ENCODE data around the gene IL10RA.
"Not testable (repeated sequence)": the region's sequence is repeated elsewhere in the genome, so short reads cannot be mapped to it uniquely, and the experiment has no call there.

IL10RA gene

DNA sequence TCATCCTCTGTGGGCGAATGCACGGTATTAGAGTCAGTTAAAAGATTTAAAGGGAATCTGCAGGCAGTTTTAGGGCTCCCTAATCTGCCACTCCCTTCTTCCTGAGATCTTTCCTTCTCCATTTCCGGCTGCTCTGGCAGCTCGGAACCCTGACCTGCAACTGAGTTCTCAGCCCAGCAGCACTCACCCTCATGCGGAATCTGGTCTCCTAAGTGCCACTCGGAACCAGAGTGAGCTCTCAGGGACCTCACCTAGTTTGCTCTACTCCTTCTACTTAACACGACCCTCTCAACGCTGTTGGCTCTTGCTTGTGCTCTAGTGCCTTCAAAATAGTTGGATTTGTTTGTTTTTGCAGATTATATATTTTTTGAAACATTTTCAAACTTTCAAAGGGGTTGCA, 19.3 kb upstream of the IL10RA start:
- DNase-seq = no peak

DNA sequence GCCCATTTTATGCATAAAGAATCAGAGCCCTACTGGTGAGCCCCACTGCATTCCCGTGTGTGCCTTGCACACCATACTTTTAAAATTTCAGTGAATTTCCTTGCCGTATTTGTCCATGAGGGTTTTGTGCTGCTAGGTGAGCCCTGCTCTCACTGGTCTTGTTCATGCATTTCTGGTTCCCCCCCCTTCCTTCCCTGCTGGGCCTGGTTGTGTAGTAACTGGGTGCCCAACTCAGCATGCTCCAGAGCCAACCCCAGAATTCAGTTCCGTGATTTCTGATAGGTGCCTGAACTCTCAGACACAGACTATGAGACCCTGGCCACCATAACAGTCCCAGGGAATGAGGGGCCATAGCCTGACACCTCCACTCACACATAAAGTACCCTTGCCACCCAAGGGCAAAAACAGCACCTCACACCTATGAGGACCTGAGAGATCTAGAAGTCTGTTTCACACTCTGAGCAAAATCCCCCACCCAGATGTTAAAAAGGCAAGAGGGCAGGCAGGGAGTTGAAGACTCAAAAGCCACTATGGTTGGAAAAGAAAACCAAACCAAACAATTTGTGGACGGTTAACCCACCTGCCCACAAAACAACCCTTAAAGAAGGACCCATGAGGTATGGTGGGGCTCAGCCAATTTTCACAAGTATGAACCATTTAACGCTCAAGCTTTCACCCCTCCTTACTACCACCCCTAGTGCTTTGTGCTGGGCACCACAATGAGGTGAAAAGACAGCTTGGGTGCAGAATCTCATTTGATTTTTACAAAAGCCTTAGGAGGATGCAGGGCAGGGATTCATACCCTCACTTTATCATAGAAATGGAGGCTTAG, 16.8 kb upstream of the IL10RA start:
- no peak for DNase-seq

DNA sequence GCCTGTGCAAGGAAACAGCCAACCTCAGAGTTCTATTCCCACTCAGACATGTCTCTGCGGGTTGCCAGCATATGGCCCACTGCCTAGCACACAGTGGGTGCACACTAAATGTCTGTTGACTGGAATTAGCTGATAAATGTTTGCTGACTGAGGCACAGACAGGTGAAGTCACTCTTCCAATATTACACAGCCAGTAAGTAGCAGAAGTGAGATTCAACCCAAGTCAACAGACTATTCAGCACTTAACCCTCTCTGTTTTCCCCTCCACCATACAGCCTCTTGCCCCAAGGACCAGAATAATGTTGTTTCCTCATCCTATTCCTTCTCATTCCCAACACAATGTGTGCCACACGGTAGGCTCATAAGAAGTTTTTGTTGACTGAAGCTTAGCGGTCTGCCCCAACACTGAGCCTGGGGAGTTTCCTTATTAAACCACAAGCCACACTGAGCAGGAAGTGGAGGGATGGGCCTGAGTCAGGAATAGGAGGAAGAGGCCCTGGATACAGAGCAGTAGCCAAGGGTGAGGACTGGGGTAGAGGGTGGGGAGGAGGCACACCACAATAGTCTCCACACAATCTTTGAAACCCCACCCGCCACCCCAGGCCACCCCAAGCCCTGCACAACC, 15.7 kb upstream of the IL10RA start:
- DNase-seq = no peak

DNA sequence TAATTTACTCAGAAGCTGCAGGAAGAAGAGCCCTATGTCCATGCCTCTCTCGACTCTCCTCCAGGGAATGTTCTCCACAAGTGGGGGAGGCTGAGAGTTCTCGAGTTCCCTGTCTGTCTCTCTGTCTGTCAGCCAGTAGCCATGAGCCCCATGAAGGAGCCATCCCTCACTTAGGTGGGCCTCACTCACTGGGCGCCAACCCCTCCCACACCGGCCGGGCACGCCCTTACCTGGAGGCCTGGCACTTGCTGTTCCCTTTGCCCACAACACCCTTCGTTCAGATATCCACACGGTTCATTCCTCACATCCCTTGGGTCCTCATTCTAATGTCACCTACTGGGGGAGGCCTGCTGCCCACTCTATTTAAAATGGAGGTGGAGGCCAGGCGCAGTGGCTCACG, 14.2 kb upstream of the IL10RA start:
- no peak for DNase-seq

DNA sequence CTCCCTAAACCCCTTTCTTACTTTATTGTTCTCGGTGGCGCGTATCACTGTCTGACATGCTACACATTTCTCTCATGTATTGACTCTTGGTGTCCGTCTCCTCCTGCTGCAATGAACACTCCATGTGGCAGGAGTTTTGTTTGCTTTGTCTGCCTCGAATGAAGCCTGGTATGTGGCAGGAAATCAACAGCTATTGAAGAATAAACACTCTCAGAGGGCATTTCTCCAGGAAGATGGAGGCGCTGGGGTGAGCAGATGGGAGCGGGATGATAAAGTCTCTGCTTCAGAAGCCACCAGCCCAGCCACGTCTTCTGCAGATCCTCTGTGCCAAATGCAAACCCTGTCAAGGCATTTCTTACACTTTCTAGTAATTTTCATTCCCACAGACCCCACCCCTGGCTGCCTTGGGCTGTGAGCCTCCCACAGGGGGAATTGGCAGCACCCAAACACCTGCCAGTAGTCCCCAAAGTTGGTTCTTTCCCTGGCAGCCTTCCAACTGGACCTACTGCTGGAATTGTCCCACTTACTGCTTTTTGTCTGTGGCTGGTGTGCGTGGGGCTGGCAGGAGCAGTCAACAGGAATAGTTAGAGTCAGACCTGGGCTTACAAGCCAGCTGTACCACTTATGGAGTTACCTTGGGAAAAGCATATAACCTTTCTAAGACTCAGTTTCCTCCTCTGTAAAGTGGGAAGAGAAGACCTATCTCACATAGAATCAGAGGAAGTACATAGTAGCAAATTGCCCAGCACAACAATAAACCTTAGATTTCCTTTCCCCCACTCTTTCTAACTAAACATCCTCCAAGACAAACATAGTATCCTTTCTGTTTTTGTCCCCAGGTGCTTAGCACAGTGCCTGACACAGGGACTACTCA, 13.3 kb upstream of the IL10RA start:
- DNase-seq = no peak

DNA sequence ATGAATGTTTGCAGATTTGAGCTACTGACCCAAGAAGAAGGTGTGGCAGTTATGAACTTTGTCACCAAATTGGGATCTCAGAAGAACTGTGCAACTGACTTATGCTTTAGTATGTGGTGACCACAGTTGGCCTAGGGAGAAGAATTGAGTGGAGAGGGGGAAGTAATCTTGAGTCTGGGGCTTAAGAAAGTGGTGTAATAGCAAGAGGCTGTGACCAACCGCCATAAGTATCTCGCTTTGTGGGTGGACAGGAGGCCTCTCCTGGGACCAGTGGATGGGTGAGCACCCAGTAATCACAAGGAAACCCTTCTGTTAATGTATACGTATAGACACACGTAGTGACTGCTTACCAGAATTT, 12.7 kb upstream of the IL10RA start:
- DNase-seq = no peak

DNA sequence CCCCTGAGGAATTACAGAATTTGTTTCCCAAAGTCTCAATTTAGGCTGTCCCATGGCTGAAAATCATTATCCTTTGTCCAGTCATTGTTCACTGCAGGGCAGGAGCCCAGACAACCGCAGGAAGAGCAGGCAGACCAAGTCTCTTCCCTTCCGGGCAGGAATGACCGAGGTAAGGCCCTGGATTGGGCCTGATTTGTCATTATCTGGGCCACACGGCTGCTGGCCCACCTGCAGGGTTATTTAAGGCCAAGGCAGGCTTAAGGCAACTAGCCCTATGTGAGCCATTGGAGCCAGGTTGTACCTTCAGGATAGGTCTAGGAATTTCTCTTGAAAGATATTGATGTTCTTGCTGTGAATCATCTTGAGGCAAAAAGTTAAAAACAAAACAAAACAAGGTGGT, 9.7 kb upstream of the IL10RA start:
- DNase-seq = no peak

DNA sequence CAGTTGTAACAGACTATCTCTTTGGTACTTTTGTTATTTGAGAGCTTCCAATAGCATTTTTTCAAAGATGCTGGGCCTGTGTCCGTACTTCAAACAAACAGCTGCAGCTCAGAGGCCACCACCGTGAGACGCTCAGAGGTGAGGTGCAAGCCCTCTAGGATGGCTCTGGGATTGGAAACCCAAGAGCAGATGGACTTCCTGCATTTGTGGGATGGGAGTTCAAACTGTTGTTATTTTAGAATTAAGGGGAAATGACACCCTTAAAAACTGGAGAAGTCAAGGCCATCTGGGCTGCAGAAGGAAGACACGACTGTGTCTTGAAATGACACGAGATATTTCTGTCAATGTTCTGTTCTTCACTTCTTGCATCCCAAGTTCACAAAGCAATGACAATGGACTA, 9.2 kb upstream of the IL10RA start:
- no peak for DNase-seq

DNA sequence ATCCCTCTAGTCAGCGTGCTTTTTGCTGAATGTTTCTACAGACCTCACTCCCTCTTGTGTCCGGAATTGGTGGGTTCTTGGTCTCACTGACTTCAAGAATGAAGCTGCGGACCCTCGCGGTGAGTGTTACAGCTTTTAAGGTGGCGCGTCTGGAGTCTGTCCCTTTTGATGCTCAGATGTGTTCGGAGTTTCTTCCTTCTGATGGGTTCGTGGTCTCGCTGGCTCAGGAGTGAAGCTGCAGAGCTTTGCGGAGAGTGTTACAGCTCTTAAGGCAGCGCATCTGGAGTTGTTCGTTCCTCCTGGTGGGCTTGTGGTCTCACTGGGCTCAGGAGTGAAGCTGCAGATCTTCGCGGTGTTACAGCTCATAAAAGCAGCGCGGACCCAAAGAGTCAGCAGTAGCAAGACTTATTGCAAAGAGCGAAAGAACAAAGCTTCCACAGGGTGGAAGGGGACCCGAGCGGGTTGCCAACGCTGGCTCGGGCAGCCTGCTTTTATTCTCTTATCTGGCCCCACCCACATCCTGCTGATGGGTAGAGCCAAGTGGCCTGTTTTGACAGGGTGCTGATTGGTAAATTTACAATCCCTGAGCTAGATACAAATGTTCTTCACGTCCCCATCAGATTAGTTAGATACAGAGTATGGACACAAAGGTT, 8.5 kb upstream of the IL10RA start:
- not testable (repeated sequence) for DNase-seq

DNA sequence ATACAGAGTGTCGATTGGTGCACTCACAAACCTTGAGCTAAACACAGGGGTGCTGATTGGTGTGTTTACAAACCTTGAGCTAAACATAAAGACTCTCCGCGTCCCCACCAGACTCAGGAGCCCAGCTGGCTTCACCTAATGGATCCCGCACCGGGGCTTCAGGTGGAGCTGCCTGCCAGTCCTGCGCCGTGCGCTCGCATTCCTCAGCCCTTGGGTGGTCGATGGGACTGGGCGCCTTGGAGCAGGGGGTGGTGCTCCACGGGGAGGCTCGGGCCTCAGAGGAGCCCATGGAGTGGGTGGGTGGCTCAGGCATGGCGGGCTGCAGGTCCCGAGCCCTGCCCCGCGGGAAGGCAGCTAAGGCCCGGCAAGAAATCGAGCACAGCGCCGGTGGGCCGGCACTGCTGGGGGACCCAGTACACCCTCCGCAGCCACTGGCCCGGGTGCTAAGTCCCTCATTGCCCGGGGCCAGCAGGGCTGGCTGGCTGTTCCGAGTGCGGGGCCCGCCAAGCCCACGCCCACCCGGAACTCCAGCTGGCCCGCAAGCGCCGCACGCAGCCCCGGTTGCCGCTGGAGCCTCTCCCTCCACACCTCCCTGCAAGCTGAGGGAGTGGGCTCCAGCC, 7.8 kb upstream of the IL10RA start:
- not testable (repeated sequence) for DNase-seq

DNA sequence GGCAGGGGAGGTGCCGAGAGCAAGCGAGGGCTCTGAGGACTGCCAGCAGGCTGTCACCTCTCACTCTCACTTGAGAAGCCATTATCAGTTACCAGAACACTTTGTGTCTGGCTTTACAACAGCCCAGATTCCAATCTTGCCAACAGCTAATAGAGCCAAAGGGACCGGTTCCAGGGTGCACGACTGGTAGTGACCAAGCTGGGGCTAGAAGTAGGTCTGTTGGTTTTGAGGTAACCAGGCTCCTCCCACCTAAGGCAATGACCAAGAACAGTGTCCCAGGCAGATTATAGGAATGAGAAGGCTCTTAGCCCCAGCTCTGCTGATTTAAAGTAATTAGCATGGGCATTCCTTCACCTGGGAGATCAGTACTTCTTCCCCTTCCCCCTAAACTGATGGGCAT, 7.2 kb upstream of the IL10RA start:
- DNase-seq = no peak

DNA sequence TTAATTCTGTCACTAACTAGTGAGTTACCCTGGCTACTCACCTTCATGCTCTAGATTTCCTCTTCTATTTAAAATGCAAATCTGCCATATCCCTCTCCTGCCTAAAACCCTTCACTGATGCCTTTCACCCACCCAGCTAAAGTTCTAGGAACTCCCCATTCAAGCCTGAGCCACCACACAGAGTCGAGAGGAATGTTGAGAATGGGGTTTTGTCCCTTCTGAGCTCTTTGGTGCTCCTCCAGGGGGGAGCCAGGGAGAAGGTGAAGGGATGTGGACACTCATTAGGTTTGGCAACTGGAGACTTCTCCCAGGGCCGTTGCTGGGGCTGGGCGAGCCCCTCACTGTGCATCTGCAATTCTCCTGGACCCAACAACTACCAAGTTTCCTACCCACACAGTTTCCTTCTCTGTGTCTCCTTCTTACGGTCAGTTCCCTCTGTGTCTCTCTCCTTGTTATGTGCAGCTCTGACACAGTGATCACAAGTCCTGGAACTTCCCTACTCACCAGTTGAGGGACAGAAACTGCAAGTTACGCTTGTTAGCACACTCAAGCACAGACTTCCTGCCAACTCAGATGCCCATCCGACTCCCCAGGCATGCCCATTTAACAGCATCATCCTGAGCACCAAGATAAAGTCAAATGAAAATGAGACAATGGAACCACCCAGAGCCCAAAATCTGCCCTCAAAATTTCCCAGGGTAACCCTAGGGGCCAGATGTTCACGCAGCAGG, 6.5 kb upstream of the IL10RA start:
- DNase-seq = no peak

DNA sequence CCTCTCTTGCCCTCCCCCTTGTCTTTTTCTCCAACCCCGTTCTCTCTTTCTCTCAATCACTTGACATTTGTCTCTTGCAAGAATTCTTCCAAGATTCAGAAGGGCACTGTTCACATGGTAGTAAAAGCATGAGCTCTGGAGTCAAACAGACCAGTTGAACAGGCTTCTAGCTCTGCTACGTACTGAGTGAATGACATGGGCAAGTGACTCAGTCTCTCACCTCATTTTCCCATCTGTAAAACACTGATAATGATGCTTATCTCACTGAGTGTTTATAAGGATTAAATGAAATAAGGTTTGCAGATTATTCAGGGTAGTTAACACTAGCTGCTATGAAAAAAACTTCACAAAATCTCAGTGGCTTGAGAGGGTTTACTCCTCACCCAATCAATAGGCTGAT, 5.9 kb upstream of the IL10RA start:
- no peak for DNase-seq

DNA sequence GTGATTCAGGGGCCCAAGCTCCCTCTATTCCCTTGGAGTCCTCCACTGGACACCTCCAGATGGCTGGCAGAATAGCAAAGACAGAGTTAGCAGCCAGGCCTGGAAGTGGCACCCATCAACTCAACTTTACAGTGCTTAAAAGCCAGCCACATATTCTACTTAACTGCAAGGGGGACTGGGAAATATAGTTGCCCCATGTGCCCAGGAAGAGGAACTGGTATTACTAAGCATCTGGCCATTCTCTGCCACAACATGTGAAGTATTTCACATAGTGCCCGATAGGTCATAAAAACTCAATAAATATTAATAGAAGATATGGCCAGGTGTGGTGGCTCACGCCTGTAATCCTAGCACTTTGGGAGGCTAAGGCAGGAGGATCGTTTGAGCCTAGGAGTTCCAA, 5.5 kb upstream of the IL10RA start:
- DNase-seq = no peak

DNA sequence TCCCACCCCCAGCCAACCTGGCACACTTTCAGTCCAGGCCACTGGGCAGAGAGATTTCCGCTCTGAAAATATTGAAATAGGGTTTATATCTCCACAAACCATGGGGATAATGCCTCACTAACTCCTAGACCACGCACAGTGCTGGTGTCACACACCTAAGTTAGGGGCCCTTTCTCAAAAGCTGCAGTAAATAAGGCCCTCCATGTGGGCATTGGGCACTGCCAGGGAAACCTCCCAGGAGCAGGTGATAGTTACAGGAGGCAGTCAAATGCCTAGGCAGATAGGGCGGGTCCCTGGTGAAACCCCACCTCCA, 3.1 kb upstream of the IL10RA start:
- DNase-seq = no peak

DNA sequence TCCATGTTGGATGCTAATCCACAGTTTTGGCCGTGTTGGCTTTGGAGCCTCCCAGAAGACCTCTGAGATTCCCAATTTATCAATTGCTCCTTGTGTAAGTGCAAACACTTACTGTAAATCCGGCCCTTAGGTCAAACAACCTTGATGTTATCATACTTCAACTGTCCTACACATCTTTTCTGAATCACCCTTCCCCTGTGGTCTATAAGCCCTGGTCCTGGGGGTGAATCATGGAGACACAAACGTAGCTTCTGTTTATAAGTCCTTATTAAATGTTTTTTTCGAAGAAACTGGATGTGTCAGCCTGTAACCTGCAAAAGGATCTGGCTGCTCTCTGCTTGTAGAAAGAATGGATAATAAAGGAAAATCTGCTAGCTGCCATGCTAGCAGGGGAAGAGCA, 1.7 kb upstream of the IL10RA start:
- no peak for DNase-seq

DNA sequence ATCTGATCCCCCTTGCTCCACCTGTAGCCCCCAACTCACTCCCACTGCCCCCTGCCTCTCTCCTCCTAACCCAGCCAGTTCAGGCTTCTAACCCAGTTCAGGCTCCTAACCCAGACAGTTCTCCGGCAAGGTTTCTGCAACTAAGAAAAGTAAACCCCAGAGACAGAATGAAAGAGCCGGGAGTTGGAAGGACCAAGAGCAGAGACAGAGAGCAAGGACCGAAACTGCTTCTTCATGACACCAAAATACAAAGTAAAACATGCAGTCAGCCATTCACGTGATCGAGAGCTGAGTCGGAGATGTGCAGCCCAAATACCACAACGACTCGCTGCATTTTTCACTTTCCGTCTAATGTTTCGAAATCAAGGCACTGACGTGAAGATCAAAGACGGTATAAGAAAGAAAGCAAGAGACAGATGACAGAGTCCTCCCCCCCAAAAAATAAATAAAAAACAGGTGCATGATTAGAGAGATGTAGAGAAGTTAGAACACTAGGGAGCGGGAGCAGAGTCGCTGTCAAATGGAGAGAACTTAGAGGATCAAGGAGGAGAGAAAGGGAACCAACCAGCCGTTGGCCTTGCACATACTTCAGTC, 884 bp downstream of the IL10RA start:
- no peak for DNase-seq

DNA sequence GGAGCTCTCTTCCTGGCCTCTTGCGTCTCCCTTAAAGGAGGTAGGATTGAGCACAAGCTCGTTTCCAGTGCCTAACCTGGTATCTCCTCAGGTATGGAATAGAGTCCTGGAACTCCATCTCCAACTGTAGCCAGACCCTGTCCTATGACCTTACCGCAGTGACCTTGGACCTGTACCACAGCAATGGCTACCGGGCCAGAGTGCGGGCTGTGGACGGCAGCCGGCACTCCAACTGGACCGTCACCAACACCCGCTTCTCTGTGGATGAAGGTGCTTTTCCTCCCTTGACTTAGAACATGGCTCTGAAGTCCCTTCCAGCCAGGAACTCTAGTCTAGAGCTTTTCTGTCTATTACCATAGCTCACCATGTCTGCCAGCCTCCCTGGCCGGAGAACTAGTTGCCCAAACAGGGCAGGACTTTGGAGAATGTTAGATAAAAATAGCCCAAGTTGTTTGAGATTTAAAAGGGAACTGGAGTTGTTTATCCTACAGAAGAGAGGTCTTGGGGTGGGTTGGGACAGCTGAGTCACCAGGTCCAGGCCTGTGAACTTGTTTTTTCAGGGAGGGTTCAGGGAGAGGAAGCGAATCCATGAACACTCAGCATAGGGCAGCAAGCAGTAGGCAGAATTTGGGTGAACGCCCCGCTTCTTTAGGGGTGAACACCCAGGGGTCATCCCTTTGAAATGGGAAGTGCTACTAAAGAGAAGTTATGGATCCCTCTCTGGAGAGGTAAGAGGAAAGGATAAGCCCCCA, 3.3 kb downstream of the IL10RA start:
- DNase-seq = no peak

DNA sequence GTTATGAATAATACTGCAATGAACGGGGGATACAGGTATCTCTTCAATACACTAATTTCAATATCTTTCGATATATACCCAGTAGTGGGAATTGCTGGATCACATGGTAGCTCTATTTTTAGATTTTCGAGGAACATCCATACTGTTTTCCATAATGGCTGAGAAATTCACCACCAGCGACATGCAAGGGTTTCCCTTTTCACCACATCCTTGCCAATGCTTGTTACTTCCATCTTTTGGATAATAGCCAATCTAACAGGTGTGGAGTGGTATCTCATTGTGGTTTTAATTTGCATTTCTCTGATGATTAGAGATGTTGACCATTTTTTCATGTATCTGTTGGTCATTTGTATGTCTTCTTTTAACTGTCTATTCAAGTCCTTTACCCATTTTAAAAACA, 5.9 kb downstream of the IL10RA start:
- DNase-seq = no peak

DNA sequence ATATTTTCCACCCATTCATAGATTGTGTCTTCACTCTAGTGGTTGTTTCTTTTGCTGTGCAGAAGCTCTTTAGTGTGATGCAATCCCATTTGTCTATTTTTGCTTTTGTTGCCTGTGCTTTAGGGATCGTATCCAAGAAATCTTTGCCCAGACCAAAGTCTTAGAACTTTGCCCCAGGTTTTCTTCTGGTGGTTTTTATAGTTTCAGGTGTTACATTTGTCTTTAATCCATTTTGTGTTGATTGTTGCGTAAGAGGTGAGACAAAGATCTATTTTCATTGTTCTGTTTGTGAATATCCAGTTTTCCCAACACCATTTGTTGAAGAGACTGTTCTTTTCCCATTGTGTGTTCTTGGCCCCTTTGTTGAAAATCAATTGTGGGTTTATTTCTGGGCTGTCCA, 6.4 kb downstream of the IL10RA start:
- DNase-seq = no peak
